ENCODE results near the gene BMPER.

The BMPER gene

DNA sequence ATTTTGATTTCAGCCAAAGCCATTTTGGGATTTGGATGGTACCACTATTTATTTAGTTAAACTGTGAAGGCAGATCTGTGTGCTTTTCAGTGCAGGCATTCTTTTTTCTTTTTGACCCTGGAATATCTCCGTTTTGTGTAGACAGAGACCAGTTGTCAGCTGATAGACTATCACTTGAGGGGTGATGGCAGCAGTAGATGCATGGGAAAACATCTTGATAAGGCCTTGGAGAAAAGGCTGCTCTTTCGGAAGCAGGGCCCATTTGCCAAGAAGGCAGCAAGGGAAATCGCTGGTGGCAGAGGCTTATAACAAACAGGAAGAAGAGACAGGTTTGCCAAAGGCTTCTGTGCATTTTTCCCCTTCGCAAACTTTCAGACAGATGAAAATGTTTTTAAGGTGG, 2.6 kb upstream of the BMPER start:
- no peak overlapping the region for H3K9ac ChIP-seq (ENCODE audit: low read depth, low read length)
- peaks cover 11% of the 10 kb centered on the region; the same call in 1 of the 2 replicates for H3K4me1 ChIP-seq (ENCODE audit: insufficient read depth, low read length)
- no peaks in the 10 kb centered on the region for H3K9me3 ChIP-seq (ENCODE audit: control insufficient read depth, insufficient read depth, low read length)
- H3K36me3 ChIP-seq (ENCODE audit: insufficient read depth, low read length): no peaks in the 10 kb centered on the region

DNA sequence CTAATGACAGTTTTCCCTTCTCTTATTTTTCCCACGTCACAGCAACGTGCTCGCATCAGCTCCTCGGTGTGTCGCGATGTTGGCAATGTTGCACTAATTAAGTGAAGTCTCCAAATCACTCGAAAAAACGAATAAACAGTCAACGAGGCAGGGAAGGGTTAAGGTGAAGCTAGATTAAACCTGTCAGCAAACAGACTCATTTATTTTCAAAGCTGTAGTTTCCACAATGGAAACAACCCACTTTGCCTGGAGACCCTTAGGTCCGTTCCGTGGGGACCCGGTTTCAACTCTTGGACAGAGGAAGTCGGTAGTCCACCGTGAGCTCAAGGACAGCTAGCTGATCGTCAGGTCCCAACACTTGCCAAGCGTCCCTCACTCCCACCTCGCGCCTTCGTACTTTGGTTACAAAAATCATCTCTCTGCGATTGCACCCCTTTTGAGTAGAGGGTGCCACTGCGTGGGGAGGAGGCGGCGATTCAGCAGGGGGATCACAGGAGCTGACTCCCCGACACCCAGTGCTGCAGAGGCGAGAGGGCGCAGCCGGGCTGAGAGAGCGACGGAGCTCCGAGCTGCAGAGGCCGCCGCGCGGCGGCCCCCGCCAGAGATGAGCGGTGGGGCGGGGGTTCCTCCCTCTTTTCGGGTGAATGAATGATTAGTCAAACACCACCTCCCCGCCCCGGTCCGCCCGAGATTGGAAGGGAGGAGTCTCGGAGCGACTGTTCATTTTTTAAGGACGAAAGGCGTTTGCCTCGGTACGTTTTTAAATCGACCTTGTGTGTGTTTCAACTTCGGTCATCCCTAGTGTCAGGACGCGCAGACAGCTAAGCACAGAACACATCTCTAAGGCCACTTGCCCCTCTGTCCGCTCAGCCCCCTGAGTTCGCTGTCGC, 1.3 kb upstream of the BMPER start:
- peak overlapping the region; percentile 56; the same call in 1 of the 2 replicates for H3K9ac ChIP-seq (ENCODE audit: low read depth, low read length)
- H3K4me1 ChIP-seq (ENCODE audit: insufficient read depth, low read length): peaks cover 8% of the 10 kb centered on the region; the same call in 1 of the 2 replicates
- no peaks in the 10 kb centered on the region for H3K36me3 ChIP-seq (ENCODE audit: insufficient read depth, low read length)
- no peaks in the 10 kb centered on the region for H3K9me3 ChIP-seq (ENCODE audit: control insufficient read depth, insufficient read depth, low read length)

GRCh38 chr7:33904681-33905388, 504 bp upstream of the BMPER start:
- H3K9me3 ChIP-seq (ENCODE audit: control insufficient read depth, insufficient read depth, low read length): no peaks in the 10 kb centered on the region
- H3K4me1 ChIP-seq (ENCODE audit: insufficient read depth, low read length): peaks cover 8% of the 10 kb centered on the region; the same call in 1 of the 2 replicates
- peak overlapping the region; percentile 56 for H3K9ac ChIP-seq (ENCODE audit: low read depth, low read length)
- no peaks in the 10 kb centered on the region for H3K36me3 ChIP-seq (ENCODE audit: insufficient read depth, low read length)

DNA sequence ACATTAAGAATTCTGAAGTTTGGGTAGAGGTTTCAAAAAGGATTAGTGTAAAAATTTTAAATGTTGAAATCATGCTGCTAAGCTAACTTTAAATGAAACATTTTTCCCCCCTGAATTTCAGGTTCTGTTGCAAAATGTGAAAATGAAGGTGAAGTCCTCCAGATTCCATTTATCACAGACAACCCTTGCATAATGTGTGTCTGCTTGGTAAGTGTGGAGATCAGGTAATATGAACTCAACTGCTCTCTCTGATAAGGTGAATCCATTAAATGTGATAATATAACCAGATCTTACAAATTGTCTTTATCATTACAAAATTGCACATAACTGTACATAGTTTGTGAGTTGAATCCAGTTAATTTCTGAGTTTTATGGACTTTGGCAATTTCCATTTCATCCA, 1.4 kb downstream of the BMPER start:
- Histone ChIP-seq H3K4me1 (ENCODE audit: insufficient read depth, low read length) (peaks cover 8% of the 10 kb centered on the region; the same call in 1 of the 2 replicates), H3K9ac (ENCODE audit: low read depth, low read length) (no peak overlapping the region), H3K9me3 (ENCODE audit: control insufficient read depth, insufficient read depth, low read length) (no peaks in the 10 kb centered on the region), H3K36me3 (ENCODE audit: insufficient read depth, low read length) (no peaks in the 10 kb centered on the region)

DNA sequence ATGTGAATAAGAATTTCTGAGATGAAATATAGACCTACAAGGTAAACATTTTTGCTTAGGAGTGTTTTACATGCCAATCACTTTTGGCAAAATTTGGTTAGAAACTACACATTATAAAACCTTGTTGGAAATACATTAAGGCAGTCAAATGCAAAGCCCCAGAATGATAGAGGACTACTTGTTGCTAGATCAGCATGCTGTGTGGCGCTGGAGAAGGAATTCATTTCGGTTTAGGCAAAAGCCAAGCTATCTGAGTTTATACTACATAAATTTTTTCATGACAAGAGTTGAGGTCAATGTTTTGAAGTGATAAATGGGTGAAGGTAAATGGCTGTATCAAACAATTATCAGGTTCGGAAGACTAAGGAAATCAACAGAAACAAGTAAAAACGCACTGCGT, 2.3 kb downstream of the BMPER start:
- Histone ChIP-seq H3K4me1 (ENCODE audit: insufficient read depth, low read length) (peaks cover 6% of the 10 kb centered on the region; the same call in 1 of the 2 replicates), H3K9ac (ENCODE audit: low read depth, low read length) (no peak overlapping the region), H3K9me3 (ENCODE audit: control insufficient read depth, insufficient read depth, low read length) (no peaks in the 10 kb centered on the region), H3K36me3 (ENCODE audit: insufficient read depth, low read length) (no peaks in the 10 kb centered on the region)

- Histone ChIP-seq H3K9ac (ENCODE audit: low read depth, low read length) (no peak overlapping the region), H3K36me3 (ENCODE audit: insufficient read depth, low read length) (no peaks in the 10 kb centered on the region), H3K9me3 (ENCODE audit: control insufficient read depth, insufficient read depth, low read length) (no peaks in the 10 kb centered on the region), H3K4me1 (ENCODE audit: insufficient read depth, low read length) (no peaks in the 10 kb centered on the region)
Measured at GRCh38 chr7:33909318-33909717, 4.0 kb downstream of the BMPER start.

- Histone ChIP-seq H3K36me3 (ENCODE audit: insufficient read depth, low read length) (no peaks in the 10 kb centered on the region), H3K9ac (ENCODE audit: low read depth, low read length) (no peak overlapping the region), H3K9me3 (ENCODE audit: control insufficient read depth, insufficient read depth, low read length) (no peaks in the 10 kb centered on the region), H3K4me1 (ENCODE audit: insufficient read depth, low read length) (no peaks in the 10 kb centered on the region)
Measured at GRCh38 chr7:33909755-33910154, 4.4 kb downstream of the BMPER start.

DNA sequence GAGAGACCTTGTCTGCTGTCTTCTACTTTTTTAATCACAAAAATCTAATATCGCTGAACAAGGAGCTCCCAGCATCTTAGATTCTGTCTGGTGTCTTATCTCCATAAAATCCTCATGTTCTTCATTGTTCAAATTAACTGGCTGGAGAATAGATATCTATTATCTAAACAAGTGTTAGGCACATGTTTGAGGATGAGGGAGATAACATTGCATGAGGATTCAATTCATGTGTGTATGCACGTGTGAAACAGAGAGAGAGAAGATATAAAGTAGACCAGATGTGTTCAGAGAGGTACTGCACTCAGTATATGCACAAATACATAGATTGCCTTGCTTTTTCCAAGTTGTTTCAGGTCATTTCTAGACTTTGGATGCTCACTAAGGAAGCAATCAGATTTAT, 5.4 kb downstream of the BMPER start:
- Histone ChIP-seq H3K4me1 (ENCODE audit: insufficient read depth, low read length) (no peaks in the 10 kb centered on the region), H3K9me3 (ENCODE audit: control insufficient read depth, insufficient read depth, low read length) (no peaks in the 10 kb centered on the region), H3K36me3 (ENCODE audit: insufficient read depth, low read length) (no peaks in the 10 kb centered on the region), H3K9ac (ENCODE audit: low read depth, low read length) (no peak overlapping the region)

DNA sequence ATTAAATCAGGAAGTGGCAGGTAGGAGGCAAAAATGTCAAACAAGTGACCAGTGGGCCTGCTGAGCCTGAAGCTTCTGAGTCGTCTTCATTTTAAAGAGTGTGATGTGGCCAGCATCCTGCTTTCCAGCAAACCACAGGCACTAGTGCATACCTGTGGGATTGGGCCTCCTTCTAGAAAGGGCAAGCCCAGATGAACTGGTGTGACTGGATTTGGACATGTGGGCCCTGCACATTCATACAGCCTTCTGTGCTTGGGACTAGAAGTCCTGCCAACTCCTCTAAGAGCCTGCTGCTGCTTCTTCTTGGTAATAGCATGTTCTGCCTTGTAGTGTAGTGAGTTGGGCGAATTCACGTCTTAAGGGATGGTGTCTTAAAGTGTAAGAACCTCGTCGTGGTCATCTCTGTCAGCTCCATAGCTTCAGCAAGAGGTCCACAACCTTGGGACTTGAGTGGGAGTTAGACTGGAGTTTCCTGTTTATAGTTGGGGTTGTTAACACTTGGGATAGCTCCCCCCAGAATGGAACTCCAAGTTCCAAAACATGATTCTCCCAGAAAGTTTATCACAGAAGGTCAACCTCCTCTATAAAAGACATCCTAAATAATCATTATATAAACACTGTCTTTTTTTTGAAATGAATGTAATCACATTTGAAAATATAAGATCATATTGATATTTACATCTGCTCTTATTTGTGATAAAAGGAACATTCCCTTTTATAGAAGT, 11.2 kb downstream of the BMPER start:
- H3K9ac ChIP-seq (ENCODE audit: low read depth, low read length): no peak overlapping the region
- H3K36me3 ChIP-seq (ENCODE audit: insufficient read depth, low read length): no peaks in the 10 kb centered on the region
- no peaks in the 10 kb centered on the region for H3K9me3 ChIP-seq (ENCODE audit: control insufficient read depth, insufficient read depth, low read length)
- H3K4me1 ChIP-seq (ENCODE audit: insufficient read depth, low read length): peaks cover 5% of the 10 kb centered on the region

- Histone ChIP-seq H3K9ac (ENCODE audit: low read depth, low read length) (no peak overlapping the region), H3K9me3 (ENCODE audit: control insufficient read depth, insufficient read depth, low read length) (no peaks in the 10 kb centered on the region), H3K36me3 (ENCODE audit: insufficient read depth, low read length) (no peaks in the 10 kb centered on the region), H3K4me1 (ENCODE audit: insufficient read depth, low read length) (peaks cover 5% of the 10 kb centered on the region)
Measured at GRCh38 chr7:33917661-33918060, 12.3 kb downstream of the BMPER start.

GRCh38 chr7:33918438-33919143, 13.3 kb downstream of the BMPER start:
- Histone ChIP-seq H3K9me3 (ENCODE audit: control insufficient read depth, insufficient read depth, low read length) (no peaks in the 10 kb centered on the region), H3K36me3 (ENCODE audit: insufficient read depth, low read length) (no peaks in the 10 kb centered on the region), H3K4me1 (ENCODE audit: insufficient read depth, low read length) (peaks cover 5% of the 10 kb centered on the region), H3K9ac (ENCODE audit: low read depth, low read length) (no peak overlapping the region)

DNA sequence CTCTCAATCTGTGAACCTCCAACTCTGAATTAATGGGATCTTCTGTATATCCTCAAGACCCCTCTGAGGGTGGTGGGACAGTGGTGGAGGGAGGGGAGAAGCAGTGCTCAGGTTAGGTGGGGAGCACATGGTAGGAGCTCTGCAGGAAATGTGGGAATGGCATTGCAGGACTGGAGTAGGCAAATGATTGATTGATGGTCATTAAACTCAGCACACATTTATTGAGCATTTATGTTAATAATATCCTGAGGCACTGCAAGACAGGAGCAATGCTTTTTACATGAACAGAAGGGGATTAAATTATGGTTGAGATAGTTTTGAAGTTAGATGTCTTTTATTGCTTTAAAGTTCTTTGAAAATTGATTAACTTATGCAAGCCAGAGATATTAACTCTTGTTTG, 14.1 kb downstream of the BMPER start:
- Histone ChIP-seq H3K9ac (ENCODE audit: low read depth, low read length) (no peak overlapping the region), H3K4me1 (ENCODE audit: insufficient read depth, low read length) (peaks cover 5% of the 10 kb centered on the region), H3K36me3 (ENCODE audit: insufficient read depth, low read length) (no peaks in the 10 kb centered on the region), H3K9me3 (ENCODE audit: control insufficient read depth, insufficient read depth, low read length) (no peaks in the 10 kb centered on the region)

DNA sequence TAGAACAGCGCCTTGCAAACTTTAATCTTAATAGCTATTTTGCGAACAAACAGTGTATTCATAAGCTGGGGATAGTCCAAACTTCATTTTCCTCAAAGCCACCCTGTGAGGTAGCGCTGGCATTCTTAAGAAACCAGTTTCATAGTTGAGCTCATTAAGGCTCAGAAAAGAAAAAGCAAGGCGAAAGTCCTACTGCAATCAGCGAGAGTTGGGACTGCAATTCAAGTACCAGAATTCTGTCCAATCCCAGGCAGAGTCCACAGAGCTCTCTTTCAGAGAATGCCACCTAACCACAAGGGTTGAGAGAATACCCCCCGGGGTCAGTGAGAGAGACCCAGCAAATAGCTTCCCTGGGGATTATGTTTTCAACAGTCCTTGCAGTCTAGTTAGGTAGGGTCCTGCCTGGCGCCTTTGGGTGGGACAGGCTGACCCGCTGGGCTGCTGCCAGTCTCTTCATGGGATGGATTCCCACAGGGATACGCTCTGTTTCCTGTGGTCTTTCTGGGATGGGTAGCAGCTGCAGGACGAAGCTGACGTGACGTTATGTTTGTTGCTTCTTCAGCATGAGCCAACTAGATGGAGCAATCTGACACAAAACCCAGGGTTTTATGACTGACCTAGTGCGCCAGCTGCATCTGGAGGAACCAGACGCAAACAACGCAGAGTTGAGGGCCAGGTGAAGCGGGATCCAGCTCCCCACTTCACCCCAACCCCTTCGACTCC, 16.0 kb downstream of the BMPER start:
- H3K36me3 ChIP-seq (ENCODE audit: insufficient read depth, low read length): no peaks in the 10 kb centered on the region
- H3K9me3 ChIP-seq (ENCODE audit: control insufficient read depth, insufficient read depth, low read length): no peaks in the 10 kb centered on the region
- no peak overlapping the region for H3K9ac ChIP-seq (ENCODE audit: low read depth, low read length)
- peaks cover 5% of the 10 kb centered on the region for H3K4me1 ChIP-seq (ENCODE audit: insufficient read depth, low read length)
